ENCODE measurements around the gene SEL1L2.

GRCh38 chr20:13809373-13809772 lies 181.0 kb downstream of the SEL1L2 start:
- no peak for TF ChIP-seq GATA3 (IDR thresholded peaks at IDR 0.05; ENCODE audit: borderline replicate concordance)
- no peak for TF ChIP-seq ELK1 (IDR thresholded peaks at IDR 0.05; ENCODE audit: low read depth, low read length)
- TF ChIP-seq, protein P1, sequence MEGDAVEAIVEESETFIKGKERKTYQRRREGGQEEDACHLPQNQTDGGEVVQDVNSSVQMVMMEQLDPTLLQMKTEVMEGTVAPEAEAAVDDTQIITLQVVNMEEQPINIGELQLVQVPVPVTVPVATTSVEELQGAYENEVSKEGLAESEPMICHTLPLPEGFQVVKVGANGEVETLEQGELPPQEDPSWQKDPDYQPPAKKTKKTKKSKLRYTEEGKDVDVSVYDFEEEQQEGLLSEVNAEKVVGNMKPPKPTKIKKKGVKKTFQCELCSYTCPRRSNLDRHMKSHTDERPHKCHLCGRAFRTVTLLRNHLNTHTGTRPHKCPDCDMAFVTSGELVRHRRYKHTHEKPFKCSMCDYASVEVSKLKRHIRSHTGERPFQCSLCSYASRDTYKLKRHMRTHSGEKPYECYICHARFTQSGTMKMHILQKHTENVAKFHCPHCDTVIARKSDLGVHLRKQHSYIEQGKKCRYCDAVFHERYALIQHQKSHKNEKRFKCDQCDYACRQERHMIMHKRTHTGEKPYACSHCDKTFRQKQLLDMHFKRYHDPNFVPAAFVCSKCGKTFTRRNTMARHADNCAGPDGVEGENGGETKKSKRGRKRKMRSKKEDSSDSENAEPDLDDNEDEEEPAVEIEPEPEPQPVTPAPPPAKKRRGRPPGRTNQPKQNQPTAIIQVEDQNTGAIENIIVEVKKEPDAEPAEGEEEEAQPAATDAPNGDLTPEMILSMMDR (IDR thresholded peaks at IDR 0.05), result no peak
- TF ChIP-seq, protein P2, sequence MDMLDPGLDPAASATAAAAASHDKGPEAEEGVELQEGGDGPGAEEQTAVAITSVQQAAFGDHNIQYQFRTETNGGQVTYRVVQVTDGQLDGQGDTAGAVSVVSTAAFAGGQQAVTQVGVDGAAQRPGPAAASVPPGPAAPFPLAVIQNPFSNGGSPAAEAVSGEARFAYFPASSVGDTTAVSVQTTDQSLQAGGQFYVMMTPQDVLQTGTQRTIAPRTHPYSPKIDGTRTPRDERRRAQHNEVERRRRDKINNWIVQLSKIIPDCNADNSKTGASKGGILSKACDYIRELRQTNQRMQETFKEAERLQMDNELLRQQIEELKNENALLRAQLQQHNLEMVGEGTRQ (IDR thresholded peaks at IDR 0.05), result no peak
- no peak for TF ChIP-seq MYC (IDR thresholded peaks at IDR 0.05; ENCODE audit: borderline replicate concordance, low read length)
- TF ChIP-seq, protein P3, sequence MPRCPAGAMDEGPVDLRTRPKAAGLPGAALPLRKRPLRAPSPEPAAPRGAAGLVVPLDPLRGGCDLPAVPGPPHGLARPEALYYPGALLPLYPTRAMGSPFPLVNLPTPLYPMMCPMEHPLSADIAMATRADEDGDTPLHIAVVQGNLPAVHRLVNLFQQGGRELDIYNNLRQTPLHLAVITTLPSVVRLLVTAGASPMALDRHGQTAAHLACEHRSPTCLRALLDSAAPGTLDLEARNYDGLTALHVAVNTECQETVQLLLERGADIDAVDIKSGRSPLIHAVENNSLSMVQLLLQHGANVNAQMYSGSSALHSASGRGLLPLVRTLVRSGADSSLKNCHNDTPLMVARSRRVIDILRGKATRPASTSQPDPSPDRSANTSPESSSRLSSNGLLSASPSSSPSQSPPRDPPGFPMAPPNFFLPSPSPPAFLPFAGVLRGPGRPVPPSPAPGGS (IDR thresholded peaks at IDR 0.05), result no peak
- TF ChIP-seq MAX (IDR thresholded peaks at IDR 0.05), result no peak
- no peak for TF ChIP-seq EHF (CRISPR knock-in tag; IDR thresholded peaks at IDR 0.05)
- no peak for TF ChIP-seq NPAS2 (CRISPR knock-in tag; IDR thresholded peaks at IDR 0.05; ENCODE audit: borderline replicate concordance)
- TF ChIP-seq REST (IDR thresholded peaks at IDR 0.05), result no peak
- no peak for TF ChIP-seq POLR2A (IDR thresholded peaks at IDR 0.05; ENCODE audit: low read length)
- no peak for TF ChIP-seq SMC3 (IDR thresholded peaks at IDR 0.05)
- no peak for TF ChIP-seq ESRRA (IDR thresholded peaks at IDR 0.05; ENCODE audit: borderline replicate concordance, low read length)
